OCI-LY7 (cell line): Measurements from ENCODE around the gene CREB5. TPM values are rescaled to one million over a fixed set of nuclear protein-coding genes. Genes with fewer than 3 reads are reported as not detected.

ENCODE experiments used
- BruUV-seq: library from RNA; stranded (reverse); fragments of 400-500 nt; replicated peaks from 2 replicates; lab custom pipeline; 2021; lab: Mats Ljungman, UMichigan
- CTCF ChIA-PET: fragments of 300-600 bp; sonication (Branson Sonifier 250); formaldehyde crosslinking; loops from one replicate; lab custom pipeline; 2022; ENCODE audit warnings: antibody characterized with exemption; ENCODE audit not compliant: unreplicated experiment; lab: Charles Lee
- POLR2A ChIA-PET: fragments of 300-600 bp; sonication (Branson Sonifier 250); formaldehyde crosslinking; loops from one replicate; lab custom pipeline; 2022; ENCODE audit warnings: antibody characterized with exemption; lab: Charles Lee
- DNase-seq: peaks from one replicate; pipeline ENCODE4 v3.0.0-alpha.2; 2015; ENCODE audit warnings: low spot score
- H2AFZ ChIP-seq: fragments of 200-600 bp; sonication (generic), shearing (Covaris generic); 2 replicates; pipeline ENCODE4 v1.6.1; 2014; ENCODE audit warnings: mild to moderate bottlenecking, antibody characterized with exemption, low read length, moderate library complexity
- H3K27ac ChIP-seq: fragments of 200-600 bp; sonication (generic); 2 replicates; pipeline ENCODE4 v1.5.1; 2014; ENCODE audit warnings: mixed run types, low read depth, mild to moderate bottlenecking, moderate library complexity, low read length, inconsistent platforms; ENCODE audit not compliant: poor library complexity, severe bottlenecking
- H3K36me3 ChIP-seq: fragments of 200-600 bp; sonication (generic); 2 replicates; pipeline ENCODE4 v1.6.1; 2014; ENCODE audit warnings: mild to moderate bottlenecking, antibody characterized with exemption, low read length, moderate library complexity, mixed read lengths; ENCODE audit not compliant: insufficient read depth
- H3K4me1 ChIP-seq: fragments of 200-600 bp; sonication (generic); 2 replicates; pipeline ENCODE4 v1.5.1; 2014; ENCODE audit warnings: mild to moderate bottlenecking, low read length; ENCODE audit not compliant: insufficient read depth, poor library complexity, severe bottlenecking
- H3K4me2 ChIP-seq: fragments of 200-600 bp; sonication (generic); 2 replicates; pipeline ENCODE4 v1.6.1; 2014; ENCODE audit warnings: mild to moderate bottlenecking, low read length
- H3K4me3 ChIP-seq: fragments of 200-600 bp; sonication (generic); 2 replicates; pipeline ENCODE4 v1.5.1; 2014; ENCODE audit warnings: mild to moderate bottlenecking, low read depth, low read length; ENCODE audit not compliant: poor library complexity, severe bottlenecking
- H3K79me2 ChIP-seq: fragments of 200-600 bp; sonication (generic); 2 replicates; pipeline ENCODE4 v1.6.1; 2016; ENCODE audit warnings: low read depth, mild to moderate bottlenecking, low read length, moderate library complexity, mixed read lengths; ENCODE audit not compliant: insufficient read depth
- H3K9me2 ChIP-seq: fragments of 200-600 bp; sonication (generic); 2 replicates; pipeline ENCODE4 v1.6.1; 2016; ENCODE audit warnings: mild to moderate bottlenecking, low read length, mixed read lengths; ENCODE audit not compliant: insufficient read depth
- H3K9me3 ChIP-seq: fragments of 200-600 bp; sonication (generic); 2 replicates; pipeline ENCODE4 v1.6.1; 2014; ENCODE audit warnings: mild to moderate bottlenecking, mixed run types, low read length, mixed read lengths
- H4K20me1 ChIP-seq: fragments of 200-600 bp; sonication (generic); 2 replicates; pipeline ENCODE4 v1.6.1; 2014; ENCODE audit warnings: mild to moderate bottlenecking, antibody characterized with exemption, low read length, moderate library complexity, mixed read lengths; ENCODE audit not compliant: insufficient read depth
- EZH2phosphoT487 ChIP-seq: fragments of 200-600 bp; sonication (generic); IDR thresholded peaks from 2 replicates; pipeline ENCODE4 v1.6.1; 2018; ENCODE audit warnings: low read depth, borderline replicate concordance, mild to moderate bottlenecking, mixed run types, antibody characterized with exemption, low read length, moderate library complexity, mixed read lengths
- intact Hi-C: fragments of 100-400 bp; cut with micrococcal nuclease; formaldehyde crosslinking; loops from one replicate; pipeline ENCODE4 v1.10.0; 2022; ENCODE audit not compliant: unreplicated experiment
- total RNA-seq, 2 experiments: library from RNA; depleted of rRNA in 1 of 2; stranded (reverse); fragments of >200 nt in 1 of 2; shearing (Covaris generic) in 1 of 2; gene quantifications; 2 replicates each; pipeline ENCODE4 v1.2.3, GENCODE V29; 2014 to 2022
- TF ChIP-seq, protein P1 (sequence below): fragments of 200-600 bp; sonication (generic); conservative IDR thresholded peaks from 2 replicates; pipeline ENCODE4 v1.5.1; 2014; ENCODE audit warnings: mild to moderate bottlenecking, antibody characterized with exemption, low read length, moderate library complexity, mixed read lengths

The CREB5 gene
- total RNA-seq, 2 experiments from 2014 or later, result 2.0 to 13.3 TPM

DNA sequence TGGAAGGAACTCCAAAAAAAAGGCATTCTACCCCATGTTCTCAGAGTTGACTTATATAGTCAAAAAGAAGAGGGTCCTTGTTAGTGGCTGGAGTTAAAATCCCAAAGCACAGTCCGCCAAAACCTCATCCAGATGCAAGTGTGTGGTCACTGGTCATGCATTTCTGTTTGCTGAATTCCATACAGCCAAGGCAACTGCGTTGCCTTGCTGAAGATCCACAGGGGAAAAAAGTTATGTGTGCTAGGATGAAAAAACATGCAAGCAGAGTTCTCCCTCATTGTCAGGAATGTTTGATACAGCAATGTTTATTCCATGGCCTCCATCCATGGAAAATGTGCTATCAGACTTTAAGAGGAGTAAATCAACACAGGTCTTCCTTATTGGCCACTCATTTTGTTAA, 213.1 kb downstream of the CREB5 start:
- Histone ChIP-seq H2AFZ (no peak overlapping the region), H3K36me3 (no peaks in the 10 kb centered on the region; the same call in 1 of the 2 replicates), H3K4me2 (no peak overlapping the region), H4K20me1 (0 out of 2 replicates have a peak, but pooled peaks cover 13% of the 10 kb centered on the region), H3K9me2 (no peaks in the 10 kb centered on the region), H3K9me3 (no peaks in the 10 kb centered on the region), H3K79me2 (no peaks in the 10 kb centered on the region), H3K27ac (no peak overlapping the region), H3K4me1 (no peaks in the 10 kb centered on the region), H3K4me3 (no peak overlapping the region)
- BruUV-seq, result no TSS peak
- POLR2A ChIA-PET, result no interaction called here
- no peak for TF ChIP-seq EZH2phosphoT487
- TF ChIP-seq, protein P1, sequence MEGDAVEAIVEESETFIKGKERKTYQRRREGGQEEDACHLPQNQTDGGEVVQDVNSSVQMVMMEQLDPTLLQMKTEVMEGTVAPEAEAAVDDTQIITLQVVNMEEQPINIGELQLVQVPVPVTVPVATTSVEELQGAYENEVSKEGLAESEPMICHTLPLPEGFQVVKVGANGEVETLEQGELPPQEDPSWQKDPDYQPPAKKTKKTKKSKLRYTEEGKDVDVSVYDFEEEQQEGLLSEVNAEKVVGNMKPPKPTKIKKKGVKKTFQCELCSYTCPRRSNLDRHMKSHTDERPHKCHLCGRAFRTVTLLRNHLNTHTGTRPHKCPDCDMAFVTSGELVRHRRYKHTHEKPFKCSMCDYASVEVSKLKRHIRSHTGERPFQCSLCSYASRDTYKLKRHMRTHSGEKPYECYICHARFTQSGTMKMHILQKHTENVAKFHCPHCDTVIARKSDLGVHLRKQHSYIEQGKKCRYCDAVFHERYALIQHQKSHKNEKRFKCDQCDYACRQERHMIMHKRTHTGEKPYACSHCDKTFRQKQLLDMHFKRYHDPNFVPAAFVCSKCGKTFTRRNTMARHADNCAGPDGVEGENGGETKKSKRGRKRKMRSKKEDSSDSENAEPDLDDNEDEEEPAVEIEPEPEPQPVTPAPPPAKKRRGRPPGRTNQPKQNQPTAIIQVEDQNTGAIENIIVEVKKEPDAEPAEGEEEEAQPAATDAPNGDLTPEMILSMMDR, result no peak
- no peak for DNase-seq
- CTCF ChIA-PET, result no interaction called here
- intact Hi-C loops, result loop anchor here (10.0 kb wide), 1 partner anchor 121 kb away; no protein-coding TSS in a partner anchor

DNA sequence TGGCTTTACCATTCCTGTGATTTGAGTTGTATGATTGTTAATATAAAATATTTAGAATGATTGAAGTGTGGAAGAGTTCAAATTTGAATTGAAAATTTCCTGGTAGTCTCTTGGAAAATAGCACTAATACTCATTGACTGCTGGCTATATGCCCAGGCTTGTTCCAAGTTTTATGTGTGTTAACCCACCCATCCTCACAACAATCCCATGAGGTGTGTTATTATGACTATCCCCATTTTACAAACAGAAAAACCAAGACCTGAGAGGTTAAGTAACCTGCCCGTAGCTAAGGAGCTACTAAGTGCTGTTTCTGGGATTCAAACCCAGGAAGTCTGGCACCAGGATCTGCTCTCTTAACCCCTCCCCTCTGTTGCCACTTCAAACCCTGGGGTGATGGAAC, 213.9 kb downstream of the CREB5 start:
- intact Hi-C loops, result loop anchor here (1.0 to 10.0 kb wide), 3 partner anchors 121 to 237 kb away; partner anchors contain the start of gene CREB5
- Histone ChIP-seq H3K79me2 (no peaks in the 10 kb centered on the region), H3K4me1 (no peaks in the 10 kb centered on the region), H3K9me2 (no peaks in the 10 kb centered on the region), H3K4me3 (no peak overlapping the region), H3K4me2 (no peak overlapping the region), H3K36me3 (no peaks in the 10 kb centered on the region; the same call in 1 of the 2 replicates), H3K27ac (no peak overlapping the region), H3K9me3 (no peaks in the 10 kb centered on the region), H2AFZ (no peak overlapping the region), H4K20me1 (0 out of 2 replicates have a peak, but pooled peaks cover 13% of the 10 kb centered on the region)
- ChIA-PET CTCF (no interaction called here), POLR2A (no interaction called here)
- BruUV-seq, result no TSS peak
- DNase-seq, result no peak
- TF ChIP-seq, protein P1, result no peak
- no peak for TF ChIP-seq EZH2phosphoT487

DNA sequence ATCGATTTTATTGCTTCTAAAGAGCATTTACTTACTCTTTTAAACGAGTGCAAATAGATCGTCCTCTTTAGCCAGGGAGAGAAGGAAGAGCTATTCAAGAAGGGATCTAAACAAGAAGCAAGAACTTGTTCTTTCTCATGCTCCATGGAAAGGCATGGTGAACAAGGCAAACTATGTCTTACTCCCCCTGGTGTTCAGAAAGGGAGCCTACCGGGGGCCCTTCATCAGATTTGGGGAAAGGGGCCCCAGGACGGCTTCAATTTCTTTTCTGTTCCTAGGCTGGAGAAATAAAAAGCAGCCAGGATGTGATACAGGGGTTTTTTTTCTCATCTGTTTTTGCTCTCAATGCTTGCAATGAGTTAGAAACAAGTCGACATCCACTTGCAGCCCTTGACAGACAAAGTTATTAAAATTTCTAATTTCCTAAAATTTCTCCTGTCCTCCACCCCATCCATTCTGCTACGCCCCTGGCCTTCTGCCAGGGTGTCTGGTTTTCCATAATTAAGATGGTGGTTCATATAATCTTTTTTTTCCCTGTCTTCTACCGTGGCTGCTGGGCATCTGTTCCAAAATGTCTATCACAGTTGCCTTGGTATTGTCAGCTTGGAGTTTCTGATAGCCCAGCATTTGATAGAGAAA, 214.4 kb downstream of the CREB5 start:
- CTCF ChIA-PET, result no interaction called here
- POLR2A ChIA-PET, result no interaction called here
- no peak overlapping the region for H3K27ac ChIP-seq
- no TSS peak for BruUV-seq
- no peak overlapping the region for H3K4me3 ChIP-seq
- H3K9me3 ChIP-seq, result no peaks in the 10 kb centered on the region
- no peaks in the 10 kb centered on the region for H3K79me2 ChIP-seq
- peak; percentile 52 for DNase-seq
- TF ChIP-seq, protein P1, result peak; percentile 86
- no peak for TF ChIP-seq EZH2phosphoT487
- H3K4me1 ChIP-seq, result no peaks in the 10 kb centered on the region
- no peaks in the 10 kb centered on the region for H3K9me2 ChIP-seq
- no peak overlapping the region for H2AFZ ChIP-seq
- H4K20me1 ChIP-seq, result 0 out of 2 replicates have a peak, but pooled peaks cover 13% of the 10 kb centered on the region
- no peaks in the 10 kb centered on the region; the same call in 1 of the 2 replicates for H3K36me3 ChIP-seq
- H3K4me2 ChIP-seq, result no peak overlapping the region
- intact Hi-C loops, result loop anchor here (1.0 to 10.0 kb wide), 3 partner anchors 122 to 237 kb away; partner anchors contain the start of gene CREB5
